HG03025 (cell line): Measurements from ENCODE around the gene GCSAML.

Experiments used
- ATAC-seq: cut with Tn5 transposase; IDR thresholded peaks from one replicate; pipeline ENCODE4 v1.9.1; 2021; ENCODE audit warnings: mild to moderate bottlenecking, moderate library complexity; ENCODE audit not compliant: unreplicated experiment, low FRiP score

The GCSAML gene

DNA sequence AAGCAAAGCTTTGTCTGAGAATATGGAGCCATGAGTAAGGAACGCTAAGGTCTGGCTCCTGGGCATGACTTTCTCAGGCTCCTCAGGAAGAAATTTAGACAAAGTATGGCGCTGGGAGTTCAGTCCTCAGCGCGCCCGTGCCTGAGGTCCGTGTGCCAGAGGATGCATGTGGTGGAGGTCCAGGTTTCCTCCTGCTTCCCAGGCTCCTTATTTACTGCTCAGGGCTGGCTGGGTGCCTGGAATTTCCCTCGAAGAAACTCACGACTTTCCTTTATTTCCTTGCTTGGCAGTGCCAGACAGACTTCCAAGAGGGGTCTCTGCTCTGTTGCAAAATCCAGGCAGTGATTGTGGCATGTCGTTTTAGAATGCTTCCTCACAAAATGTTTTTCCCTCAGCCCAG is 13.3 kb downstream of the GCSAML start:
- no peak for ATAC-seq

DNA sequence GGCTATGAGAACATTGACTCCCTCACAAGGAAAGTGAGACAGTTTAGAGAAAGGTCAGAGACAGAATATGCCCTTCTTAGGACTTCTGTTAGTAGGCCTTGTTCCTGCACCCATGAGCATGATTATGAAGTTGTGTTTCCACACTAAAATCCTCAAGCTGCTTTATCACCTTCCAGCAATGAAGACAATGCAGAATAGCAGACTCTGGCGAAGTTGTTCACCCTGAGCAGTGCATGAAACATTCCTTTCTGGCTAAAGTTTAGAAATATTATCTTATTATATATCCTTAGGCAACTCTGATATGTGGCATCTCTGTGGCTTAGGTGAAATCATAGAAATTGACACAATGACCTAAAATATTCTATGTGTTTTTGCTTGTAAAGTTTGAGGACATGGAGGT is 25.3 kb downstream of the GCSAML start:
- ATAC-seq, result no peak

DNA sequence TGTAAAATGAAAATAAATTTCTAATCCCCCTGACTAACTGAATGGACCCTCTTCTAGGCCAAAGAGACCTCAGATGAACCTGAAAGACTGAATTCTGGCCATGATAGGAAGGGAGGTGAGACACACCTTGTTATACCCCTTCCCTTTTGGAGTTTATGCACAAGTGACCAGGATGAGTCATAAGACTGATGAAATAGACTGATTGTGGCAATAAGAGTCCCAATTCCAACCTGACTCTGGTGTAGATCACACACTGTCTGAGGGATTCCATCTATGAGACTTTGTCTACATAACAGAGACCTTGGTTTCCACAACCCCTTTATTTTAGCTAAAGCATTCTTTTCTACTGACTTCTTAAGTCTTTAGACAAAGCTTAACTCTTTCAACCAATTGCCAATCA is 25.7 kb downstream of the GCSAML start:
- no peak for ATAC-seq

DNA sequence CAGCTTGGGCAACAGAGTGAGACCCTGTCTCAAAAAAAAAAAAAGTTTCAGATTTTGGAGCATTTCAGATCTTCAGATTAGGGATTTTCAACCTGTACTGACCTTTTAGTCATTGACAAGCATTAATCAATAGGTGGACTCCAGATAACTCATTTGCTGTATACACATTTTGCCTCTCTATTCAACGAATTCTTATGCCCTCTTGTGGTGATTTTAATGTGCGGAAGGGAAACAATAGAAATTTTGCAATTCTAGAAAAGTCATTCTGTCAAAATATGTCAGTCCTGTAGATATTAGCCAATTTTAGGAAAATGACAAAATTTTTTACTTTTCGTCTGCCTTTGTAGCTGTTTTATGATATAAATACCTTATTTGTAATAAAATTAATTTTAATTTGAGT is 27.6 kb downstream of the GCSAML start:
- no peak for ATAC-seq

DNA sequence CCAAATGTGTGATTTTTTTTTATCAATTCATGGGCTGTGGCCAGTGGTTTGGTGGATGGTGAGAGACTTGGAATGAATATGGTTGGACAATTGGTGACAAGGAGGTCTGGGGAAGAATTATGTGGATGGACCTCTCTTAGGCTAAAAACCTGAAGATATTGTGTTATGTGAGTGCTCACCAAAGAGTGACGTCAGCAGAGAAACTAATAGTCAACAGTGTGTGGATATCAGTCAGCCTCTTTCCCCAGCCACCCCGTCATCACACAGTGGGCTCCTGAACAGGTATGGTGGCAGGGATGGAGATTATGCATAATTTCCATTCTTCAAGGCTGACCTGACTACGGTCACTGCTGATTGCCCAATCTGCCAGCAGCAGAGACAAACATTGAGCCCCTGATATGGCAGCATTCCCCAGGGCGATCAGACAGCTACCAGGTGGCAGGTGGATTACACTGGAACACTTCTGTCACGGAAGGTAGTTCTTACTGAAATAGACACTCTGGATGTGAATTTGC is 30.1 kb downstream of the GCSAML start:
- ATAC-seq, result no peak

DNA sequence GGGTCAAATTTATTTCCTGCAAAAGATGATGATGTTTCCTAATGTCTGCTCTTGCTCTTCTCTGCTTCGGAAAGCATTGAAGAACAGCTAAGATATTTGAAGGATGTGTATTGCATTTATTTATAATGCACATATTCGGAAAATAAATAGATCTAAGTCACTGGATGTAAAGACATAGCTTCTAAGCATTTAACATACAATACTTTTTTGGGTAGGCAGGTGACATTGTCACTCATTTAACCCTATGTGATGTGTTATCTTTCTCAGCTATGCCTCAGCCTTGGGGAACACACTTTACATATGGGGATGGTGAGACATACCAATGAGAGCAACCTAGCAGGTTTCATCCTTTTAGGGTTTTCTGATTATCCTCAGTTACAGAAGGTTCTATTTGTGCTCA is 39.1 kb downstream of the GCSAML start, which contains the start of gene OR2G2:
Gene OR2G2, plus strand, starts transcription at position 301 of the 400 bp plus-strand sequence. Its CDS starts 0 bp downstream, at position 301.
- no peak for ATAC-seq

DNA sequence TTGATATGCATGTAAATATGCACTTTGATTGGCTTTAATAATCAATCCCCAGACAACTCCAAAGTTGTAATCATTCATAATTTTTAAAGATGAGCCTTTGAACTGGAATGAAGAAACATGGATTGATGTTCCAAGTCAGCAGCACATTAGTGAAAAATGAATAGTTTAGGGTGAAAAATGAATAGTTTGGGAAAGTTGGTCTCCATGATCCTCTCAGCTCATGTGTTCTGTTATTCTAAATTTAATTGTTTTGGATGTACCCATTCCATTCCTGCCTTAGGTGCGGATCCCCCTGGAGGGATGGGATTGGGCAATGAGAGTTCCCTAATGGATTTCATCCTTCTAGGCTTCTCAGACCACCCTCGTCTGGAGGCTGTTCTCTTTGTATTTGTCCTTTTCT is 56.4 kb downstream of the GCSAML start, which contains the start of gene OR2G3:
Gene OR2G3, plus strand, starts transcription at position 301 of the 400 bp plus-strand sequence. Its CDS starts 0 bp downstream, at position 301.
- ATAC-seq, result no peak

DNA sequence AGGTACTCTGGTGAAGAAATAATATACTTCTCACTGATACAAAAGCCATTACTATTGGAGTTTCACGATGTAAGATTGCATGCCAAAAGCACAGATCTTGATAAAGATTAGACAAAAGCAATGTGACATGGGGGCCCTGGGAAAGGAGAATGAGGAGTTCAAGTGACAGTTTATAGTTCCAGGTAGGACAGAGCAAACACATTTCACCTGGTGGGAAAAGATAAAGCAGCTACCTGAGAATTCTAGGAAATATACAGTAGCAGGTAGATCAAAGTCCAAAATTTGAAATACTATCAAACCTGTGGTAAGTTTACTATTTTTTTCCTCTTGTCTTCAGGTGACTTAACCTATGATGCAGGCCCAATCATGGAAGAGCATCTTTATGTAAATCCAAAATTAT is 64.5 kb downstream of the GCSAML start:
- no peak for ATAC-seq

DNA sequence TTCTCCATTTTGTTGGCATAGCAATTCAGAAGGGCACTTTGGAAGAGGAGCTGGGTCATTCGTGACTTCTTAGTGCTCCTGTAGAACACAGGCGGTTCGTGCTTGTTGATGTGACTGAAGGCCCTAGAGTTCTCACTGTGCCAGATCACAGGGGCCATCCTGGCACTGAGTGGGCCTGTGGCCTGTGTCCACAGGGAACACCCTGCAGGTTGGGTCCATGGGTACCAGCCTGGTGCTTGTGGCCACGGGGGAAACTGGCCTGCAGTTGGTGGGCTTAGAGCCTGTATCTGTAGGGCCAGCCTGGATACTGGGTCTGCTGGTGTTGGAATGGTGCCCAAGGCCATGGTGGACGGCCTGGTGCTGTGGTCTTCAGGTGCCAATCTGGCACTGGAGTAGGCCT is 65.7 kb downstream of the GCSAML start:
- no peak for ATAC-seq
